Activated gamma-delta T cell (primary cell): ENCODE data around the gene SHF.
A peak's percentile ranks its signal among the peaks of the same experiment; 100 is the strongest.

ENCODE experiments used
- DNase-seq: peaks from one replicate; lab custom pipeline; 2025; lab: John Stamatoyannopoulos, UW

SHF gene

GRCh38 chr15:45169608-45170480 lies 17.9 kb downstream of the SHF start:
- DNase-seq = no peak

DNA sequence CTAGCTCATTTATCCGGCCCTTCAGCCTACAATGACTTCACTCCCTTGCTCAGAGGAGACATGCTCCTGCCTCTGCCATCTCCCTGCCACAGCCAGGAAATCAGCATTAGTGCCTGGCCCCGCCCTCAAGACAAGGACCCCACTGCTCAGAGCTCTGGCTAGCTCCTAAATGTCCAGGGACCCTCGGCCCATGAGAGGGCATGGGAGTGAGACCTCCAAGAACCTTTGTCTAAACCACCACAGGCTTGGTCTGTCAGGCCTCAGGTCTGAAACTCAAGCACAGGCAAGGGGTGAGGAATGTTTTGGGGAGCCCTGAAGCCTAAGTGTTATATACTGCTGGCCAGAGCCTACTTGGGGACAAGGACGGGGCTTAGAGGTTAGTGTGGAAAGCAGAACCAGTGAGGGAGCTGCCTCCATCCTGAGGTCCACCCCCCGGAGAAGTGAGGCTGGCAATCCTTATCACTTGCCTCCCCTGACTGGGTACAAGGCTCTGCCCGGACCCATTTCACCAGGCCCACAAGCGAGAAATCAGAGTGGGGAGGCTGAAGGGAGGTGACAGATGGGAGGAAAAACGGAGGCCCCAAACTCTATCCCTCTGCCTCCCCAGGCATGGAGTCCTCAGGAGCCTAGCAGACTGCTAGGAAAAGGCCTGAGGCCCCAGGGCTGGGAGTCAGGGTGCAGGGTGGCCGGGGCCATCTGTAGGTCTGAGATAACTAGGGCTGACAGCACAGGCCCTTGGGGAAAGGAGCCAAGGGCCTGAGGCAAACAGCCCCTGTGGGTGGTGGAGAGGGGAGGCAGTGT lies 18.8 kb downstream of the SHF start:
- no peak for DNase-seq

DNA sequence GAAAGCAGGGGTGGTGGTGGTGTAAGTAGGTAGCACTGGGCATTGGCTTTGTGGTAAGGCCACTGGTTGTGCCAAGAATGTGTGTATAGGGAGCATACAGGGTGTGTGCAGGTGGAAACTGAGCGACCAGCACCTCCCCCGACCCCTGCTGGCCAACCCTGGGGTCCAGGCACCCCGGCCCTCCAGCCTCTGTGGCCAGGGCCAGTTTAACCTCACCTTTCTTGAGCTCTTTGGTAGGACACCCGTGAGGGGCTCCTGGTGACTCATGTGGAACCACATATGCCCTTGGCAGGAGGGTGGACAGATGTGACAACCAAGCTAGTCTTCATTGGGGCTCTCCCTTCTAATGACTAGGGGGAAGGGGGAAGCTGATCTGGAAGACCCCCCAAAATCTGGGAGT lies 19.5 kb downstream of the SHF start:
- no peak for DNase-seq

DNA sequence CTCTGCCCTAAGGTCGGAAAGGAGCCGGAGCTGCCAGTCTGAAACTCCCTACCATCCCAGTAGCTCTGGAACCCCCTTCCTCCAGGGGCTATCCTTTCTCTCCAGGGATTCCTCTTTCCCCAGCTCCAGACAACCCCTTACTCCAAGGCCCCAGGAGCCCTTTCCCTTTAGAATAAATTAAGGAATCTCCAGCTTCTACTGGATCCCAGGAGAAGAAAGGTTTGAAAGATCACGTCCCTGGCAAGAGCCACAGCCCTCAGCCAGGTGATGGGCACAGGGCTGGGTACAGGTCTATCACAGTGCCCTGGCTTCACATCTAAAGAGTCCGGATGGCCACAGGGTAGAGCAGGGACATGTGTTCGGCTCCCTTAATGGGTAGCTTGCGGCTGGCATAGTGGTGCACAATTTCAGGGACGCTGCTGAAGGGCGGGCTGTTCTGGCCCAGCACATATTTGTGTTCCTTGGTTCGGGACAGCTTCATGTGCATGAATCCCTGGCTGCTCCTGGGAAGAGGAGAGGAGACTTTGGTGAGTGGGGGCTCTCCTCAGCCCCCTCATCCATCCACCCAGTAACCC lies 20.0 kb downstream of the SHF start:
- no peak for DNase-seq

DNA sequence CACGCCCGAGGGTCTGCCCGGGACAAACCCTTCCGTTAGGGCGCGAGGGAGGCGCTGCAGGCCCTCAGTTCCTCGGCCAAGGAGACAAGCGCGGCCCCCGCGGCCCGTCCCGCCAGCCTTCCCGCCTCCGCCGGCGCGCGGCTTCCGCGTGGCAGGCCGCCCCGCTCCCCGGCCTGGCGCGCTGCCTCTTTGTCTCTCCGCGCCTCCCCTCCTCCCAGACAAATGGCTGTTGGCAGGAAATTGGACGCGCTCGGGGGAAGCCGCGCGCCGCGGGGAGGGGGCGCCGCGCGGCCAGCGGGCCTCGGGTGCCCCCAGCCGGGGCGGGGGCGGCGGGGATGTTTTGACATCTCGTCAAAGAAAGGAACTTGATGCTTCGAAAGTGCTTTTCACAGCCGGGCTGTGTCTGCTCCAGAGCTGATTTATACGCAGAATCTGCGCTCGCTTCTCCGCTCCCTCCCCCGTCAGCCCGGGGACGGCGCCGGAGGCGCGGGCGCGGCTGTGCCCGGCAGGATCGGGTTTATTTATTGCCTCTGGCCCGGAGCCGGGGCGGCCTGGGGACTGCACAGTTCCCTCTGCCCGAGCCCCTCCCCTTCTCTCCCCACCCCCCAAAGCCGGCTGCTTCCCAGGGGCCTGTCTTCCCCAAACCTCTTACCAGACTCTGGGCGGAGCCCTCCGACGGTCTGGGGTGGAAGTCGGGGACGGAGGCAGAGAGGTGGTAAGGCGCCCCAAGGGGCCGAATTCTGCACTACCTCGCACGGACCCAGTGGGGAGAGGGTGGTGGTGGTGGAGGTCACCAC lies 20.7 kb downstream of the SHF start:
- DNase-seq = peak; percentile 55

- no peak for DNase-seq
These were observed 22.2 kb downstream of the SHF start for GRCh38 chr15:45165536-45165935.

DNA sequence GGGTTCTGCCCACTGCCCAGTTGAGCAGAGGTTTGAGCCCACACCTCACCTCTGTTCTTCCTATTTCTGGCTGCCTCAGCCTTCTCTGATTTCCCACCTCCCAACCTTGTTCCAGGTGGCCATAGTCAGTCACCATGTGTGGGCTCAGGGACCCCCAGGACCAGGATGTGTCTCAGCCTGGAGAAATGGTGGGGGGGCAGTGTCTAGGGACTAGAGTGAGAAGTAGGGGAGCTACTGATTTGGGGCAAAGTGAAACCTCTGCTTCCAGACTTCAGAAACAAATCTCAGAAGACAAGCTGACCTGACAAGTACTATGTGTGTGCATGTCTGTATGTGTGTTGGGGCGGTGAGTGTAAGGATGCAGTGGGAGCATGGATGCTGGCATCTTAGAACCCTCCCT lies 22.9 kb downstream of the SHF start:
- no peak for DNase-seq

- DNase-seq = no peak
These were observed 24.3 kb downstream of the SHF start for GRCh38 chr15:45163508-45163856.

GRCh38 chr15:45162771-45163507 lies 24.8 kb downstream of the SHF start:
- DNase-seq = no peak

DNA sequence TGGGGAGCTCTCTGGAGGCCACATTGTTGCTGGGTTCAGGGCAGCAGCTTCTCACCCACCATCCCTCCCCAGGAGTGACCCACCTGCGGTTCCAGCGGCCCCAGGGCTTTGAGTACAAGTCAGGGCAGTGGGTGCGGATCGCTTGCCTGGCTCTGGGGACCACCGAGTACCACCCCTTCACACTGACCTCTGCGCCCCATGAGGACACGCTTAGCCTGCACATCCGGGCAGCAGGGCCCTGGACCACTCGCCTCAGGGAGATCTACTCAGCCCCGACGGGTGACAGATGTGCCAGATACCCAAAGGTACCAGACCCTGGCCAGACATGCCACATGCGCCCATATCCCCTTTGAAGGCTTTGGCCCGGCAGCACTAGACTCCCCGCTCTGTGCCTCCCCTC lies 26.1 kb downstream of the SHF start:
- no peak for DNase-seq

DNA sequence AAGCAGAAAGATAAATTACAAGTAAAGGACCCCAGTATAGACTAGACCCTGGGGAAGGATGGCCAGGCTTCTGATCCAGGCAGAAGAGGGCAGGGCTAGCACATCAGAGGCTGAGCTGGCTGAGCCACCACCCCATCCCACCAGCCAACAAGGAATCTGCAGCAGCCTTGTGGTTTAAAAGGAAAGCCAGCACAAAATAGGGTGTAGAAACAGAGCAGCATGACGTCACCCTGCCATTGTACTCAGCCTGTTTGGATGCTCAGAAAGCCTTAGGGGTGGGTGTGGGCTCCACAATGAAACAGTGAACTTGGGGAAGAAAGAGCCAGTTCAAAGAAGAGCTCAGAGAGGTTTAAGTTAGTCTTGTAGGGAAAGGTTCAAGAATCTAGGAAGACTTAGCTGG lies 29.8 kb downstream of the SHF start:
- DNase-seq = no peak

DNA sequence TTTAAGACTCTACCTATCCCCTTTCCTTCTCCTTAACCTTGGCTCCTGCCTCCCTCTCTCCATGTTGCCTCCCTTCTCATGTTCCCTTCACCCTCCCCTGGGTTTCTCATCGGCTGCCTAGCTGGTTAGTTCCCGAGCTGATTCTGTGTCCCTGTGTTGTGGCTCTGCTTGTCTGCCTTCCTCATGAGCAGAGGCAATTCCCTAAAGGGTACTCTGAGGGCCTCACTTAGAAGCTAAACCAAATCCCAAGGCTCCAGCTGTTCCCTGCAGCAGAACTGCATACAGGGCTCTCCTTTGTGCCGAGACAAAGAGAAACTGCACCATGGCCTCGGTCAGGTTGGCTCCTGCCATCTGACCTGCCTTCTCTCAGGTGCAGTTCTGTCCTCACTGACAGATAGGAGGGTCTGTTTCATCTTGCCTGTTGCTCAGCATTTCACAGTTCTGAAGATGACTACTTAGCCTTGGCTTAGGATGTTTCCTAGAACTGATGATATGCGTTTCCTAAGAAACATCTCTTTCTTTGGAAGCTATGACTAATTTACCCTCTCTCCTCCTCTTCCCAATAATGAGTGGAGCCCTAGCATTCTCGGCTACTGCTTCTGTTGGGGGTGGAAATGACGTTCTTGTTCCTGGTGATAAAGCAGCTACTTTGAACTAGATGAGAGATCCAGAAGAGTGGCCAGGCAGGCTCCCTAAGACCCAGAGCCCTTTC lies 30.9 kb downstream of the SHF start:
- no peak for DNase-seq

GRCh38 chr15:45155739-45156138 lies 32.0 kb downstream of the SHF start:
- DNase-seq = no peak

GRCh38 chr15:45151998-45152828 lies 35.6 kb downstream of the SHF start:
- no peak for DNase-seq

GRCh38 chr15:45150997-45151396 lies 36.8 kb downstream of the SHF start:
- no peak for DNase-seq

DNA sequence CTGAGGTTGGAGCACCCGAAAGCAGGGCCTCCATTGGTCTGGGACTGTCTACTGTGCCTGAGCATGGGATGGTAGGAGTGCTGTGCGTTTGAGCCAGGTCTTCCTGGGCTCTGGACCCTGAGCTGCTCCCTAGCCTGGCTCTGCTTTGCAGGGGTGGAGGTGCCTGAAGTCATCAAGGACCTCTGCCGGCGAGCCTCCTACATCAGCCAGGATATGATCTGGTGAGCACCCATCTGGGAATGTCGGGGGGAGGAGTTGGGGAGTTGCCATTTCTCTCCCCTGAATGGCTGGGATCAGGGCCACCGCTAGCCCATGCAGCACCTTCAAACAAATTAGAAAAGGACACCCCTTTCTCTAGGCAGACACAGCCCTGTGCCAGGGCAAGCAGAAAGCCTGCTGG lies 37.3 kb downstream of the SHF start:
- no peak for DNase-seq

- DNase-seq = no peak
These were observed 38.7 kb downstream of the SHF start for GRCh38 chr15:45149060-45149459.

- DNase-seq = no peak
These were observed 39.4 kb downstream of the SHF start for GRCh38 chr15:45148076-45149059.

- DNase-seq = no peak
These were observed 40.2 kb downstream of the SHF start for GRCh38 chr15:45147606-45148005.
